ENCODE data around the gene MAST4. TPM values are rescaled to one million over a fixed set of nuclear protein-coding genes. Genes with fewer than 3 reads are reported as not detected.

MAST4 gene
- total and polyA plus RNA-seq, 4 donors: 17.1 to 34.6 (median 21.0) TPM

DNA sequence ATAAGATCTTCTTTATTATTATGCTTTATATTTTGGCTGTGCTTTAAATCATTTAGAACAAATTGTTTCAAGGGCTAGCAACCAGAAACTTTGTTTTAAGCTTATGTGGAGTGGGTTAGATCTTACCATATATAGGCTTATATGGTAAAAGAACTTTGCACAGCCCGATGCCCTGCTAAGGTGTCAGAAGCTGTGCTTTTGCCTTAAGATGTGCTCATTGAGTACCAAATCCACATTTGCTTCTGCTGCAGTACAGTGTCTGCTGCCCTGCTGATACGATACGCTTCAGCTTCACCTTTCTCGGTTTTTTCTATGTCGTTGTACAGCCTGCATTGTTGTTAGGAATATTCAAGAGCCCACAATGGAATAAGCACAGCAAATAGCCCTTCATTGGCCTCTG lies 565.6 kb downstream of the MAST4 start:
- H3K27me3 ChIP-seq (ENCODE audit: control insufficient read depth, insufficient read depth, low read length): no peaks in the 10 kb centered on the region
- no peak for DNase-seq (ENCODE audit: low read depth in 4 of 6, low spot score in 6 of 6)
- H3K27ac ChIP-seq (ENCODE audit: low read depth, low read length): no peak overlapping the region
- H3K4me3 ChIP-seq (ENCODE audit: low read depth, low read length): no peak overlapping the region
- peaks cover 18% of the 10 kb centered on the region for H3K4me1 ChIP-seq (ENCODE audit: control insufficient read depth, insufficient read depth, low read length)
- peaks cover 36% of the 10 kb centered on the region for H3K36me3 ChIP-seq (ENCODE audit: control insufficient read depth, insufficient read depth, low read length)
- no peaks in the 10 kb centered on the region for H3K9me3 ChIP-seq (ENCODE audit: control insufficient read depth, insufficient read depth, low read length)
- WGBS (ENCODE audit: insufficient coverage): 84% methylated on average over 5 of the region's 5 CpGs

GRCh38 chr5:67163231-67163756 lies 567.1 kb downstream of the MAST4 start:
- peaks cover 21% of the 10 kb centered on the region for H3K4me1 ChIP-seq (ENCODE audit: control insufficient read depth, insufficient read depth, low read length)
- H3K36me3 ChIP-seq (ENCODE audit: control insufficient read depth, insufficient read depth, low read length): peaks cover 37% of the 10 kb centered on the region

GRCh38 chr5:67163863-67164595 lies 567.8 kb downstream of the MAST4 start:
- Histone ChIP-seq H3K4me1 (ENCODE audit: control insufficient read depth, insufficient read depth, low read length) (peaks cover 21% of the 10 kb centered on the region), H3K27me3 (ENCODE audit: control insufficient read depth, insufficient read depth, low read length) (no peaks in the 10 kb centered on the region), H3K27ac (ENCODE audit: low read depth, low read length) (no peak overlapping the region), H3K4me3 (ENCODE audit: low read depth, low read length) (no peak overlapping the region), H3K36me3 (ENCODE audit: control insufficient read depth, insufficient read depth, low read length) (peaks cover 37% of the 10 kb centered on the region), H3K9me3 (ENCODE audit: control insufficient read depth, insufficient read depth, low read length) (no peaks in the 10 kb centered on the region)
- WGBS (ENCODE audit: insufficient coverage): 92% methylated on average over 30 of the region's 33 CpGs
- DNase-seq (ENCODE audit: low read depth in 4 of 6, low spot score in 6 of 6): no peak

More at GRCh38 chr5:67163231-67163756, 567.1 kb downstream of the MAST4 start:
- no peak overlapping the region for H3K27ac ChIP-seq (ENCODE audit: low read depth, low read length)
- no peak overlapping the region for H3K4me3 ChIP-seq (ENCODE audit: low read depth, low read length)
- 96% methylated on average over 43 of the region's 44 CpGs for WGBS (ENCODE audit: insufficient coverage)
- H3K9me3 ChIP-seq (ENCODE audit: control insufficient read depth, insufficient read depth, low read length): no peaks in the 10 kb centered on the region
- DNase-seq (ENCODE audit: low read depth in 4 of 6, low spot score in 6 of 6): no peak
- no peaks in the 10 kb centered on the region for H3K27me3 ChIP-seq (ENCODE audit: control insufficient read depth, insufficient read depth, low read length)

GRCh38 chr5:67164856-67165525 lies 568.8 kb downstream of the MAST4 start:
- no peak overlapping the region for H3K27ac ChIP-seq (ENCODE audit: low read depth, low read length)
- DNase-seq (ENCODE audit: low read depth in 4 of 6, low spot score in 6 of 6): no peak
- H3K4me1 ChIP-seq (ENCODE audit: control insufficient read depth, insufficient read depth, low read length): peaks cover 21% of the 10 kb centered on the region
- no peaks in the 10 kb centered on the region for H3K27me3 ChIP-seq (ENCODE audit: control insufficient read depth, insufficient read depth, low read length)
- no peak overlapping the region for H3K4me3 ChIP-seq (ENCODE audit: low read depth, low read length)
- no peaks in the 10 kb centered on the region for H3K9me3 ChIP-seq (ENCODE audit: control insufficient read depth, insufficient read depth, low read length)
- 97% methylated on average over 14 of the region's 17 CpGs for WGBS (ENCODE audit: insufficient coverage)
- H3K36me3 ChIP-seq (ENCODE audit: control insufficient read depth, insufficient read depth, low read length): peaks cover 37% of the 10 kb centered on the region

- peaks cover 37% of the 10 kb centered on the region for H3K36me3 ChIP-seq (ENCODE audit: control insufficient read depth, insufficient read depth, low read length)
These were observed 569.6 kb downstream of the MAST4 start for GRCh38 chr5:67165526-67166459.

DNA sequence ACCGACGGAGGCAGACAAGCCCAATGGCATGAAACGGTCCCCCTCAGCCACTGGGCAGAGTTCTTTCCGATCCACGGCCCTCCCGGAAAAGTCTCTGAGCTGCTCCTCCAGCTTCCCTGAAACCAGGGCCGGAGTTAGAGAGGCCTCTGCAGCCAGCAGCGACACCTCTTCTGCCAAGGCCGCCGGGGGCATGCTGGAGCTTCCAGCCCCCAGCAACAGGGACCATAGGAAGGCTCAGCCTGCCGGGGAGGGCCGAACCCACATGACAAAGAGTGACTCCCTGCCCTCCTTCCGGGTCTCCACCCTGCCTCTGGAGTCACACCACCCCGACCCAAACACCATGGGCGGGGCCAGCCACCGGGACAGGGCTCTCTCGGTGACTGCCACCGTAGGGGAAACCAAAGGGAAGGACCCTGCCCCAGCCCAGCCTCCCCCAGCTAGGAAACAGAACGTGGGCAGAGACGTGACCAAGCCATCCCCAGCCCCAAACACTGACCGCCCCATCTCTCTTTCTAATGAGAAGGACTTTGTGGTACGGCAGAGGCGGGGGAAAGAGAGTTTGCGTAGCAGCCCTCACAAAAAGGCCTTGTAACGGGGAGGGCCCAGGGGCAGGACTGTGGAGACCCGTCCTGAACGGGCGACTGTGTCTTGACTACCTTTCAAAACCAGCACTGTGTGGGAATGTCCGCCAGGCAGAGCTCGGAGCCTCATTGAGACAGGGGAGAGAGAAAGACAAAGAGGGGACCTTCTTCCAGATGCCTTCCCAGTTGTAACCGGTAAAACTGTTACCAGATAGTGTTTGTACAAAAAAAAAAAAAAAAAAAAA lies 570.5 kb downstream of the MAST4 start:
- WGBS (ENCODE audit: insufficient coverage): 39% methylated on average over 23 of the region's 31 CpGs
- Histone ChIP-seq H3K36me3 (ENCODE audit: control insufficient read depth, insufficient read depth, low read length) (peaks cover 37% of the 10 kb centered on the region), H3K27ac (ENCODE audit: low read depth, low read length) (peak overlapping the region; percentile 83), H3K27me3 (ENCODE audit: control insufficient read depth, insufficient read depth, low read length) (no peaks in the 10 kb centered on the region), H3K4me1 (ENCODE audit: control insufficient read depth, insufficient read depth, low read length) (peaks cover 21% of the 10 kb centered on the region), H3K4me3 (ENCODE audit: low read depth, low read length) (peak overlapping the region; percentile 27), H3K9me3 (ENCODE audit: control insufficient read depth, insufficient read depth, low read length) (no peaks in the 10 kb centered on the region)
- no peak for DNase-seq (ENCODE audit: low read depth in 4 of 6, low spot score in 6 of 6)

More at GRCh38 chr5:67165526-67166459, 569.6 kb downstream of the MAST4 start:
- 35% methylated on average over 30 of the region's 36 CpGs for WGBS (ENCODE audit: insufficient coverage)
- Histone ChIP-seq H3K27me3 (ENCODE audit: control insufficient read depth, insufficient read depth, low read length) (no peaks in the 10 kb centered on the region), H3K4me1 (ENCODE audit: control insufficient read depth, insufficient read depth, low read length) (peaks cover 21% of the 10 kb centered on the region), H3K4me3 (ENCODE audit: low read depth, low read length) (peak overlapping the region; percentile 27), H3K9me3 (ENCODE audit: control insufficient read depth, insufficient read depth, low read length) (no peaks in the 10 kb centered on the region), H3K27ac (ENCODE audit: low read depth, low read length) (peak overlapping the region; percentile 83)
- DNase-seq (ENCODE audit: low read depth in 4 of 6, low spot score in 6 of 6): peak in 5 of 6 donors; percentile 49 to 93 (median 78)

GRCh38 chr5:67168069-67168468 lies 571.9 kb downstream of the MAST4 start:
- no peak overlapping the region for H3K27ac ChIP-seq (ENCODE audit: low read depth, low read length)
- H3K4me3 ChIP-seq (ENCODE audit: low read depth, low read length): no peak overlapping the region
- peaks cover 35% of the 10 kb centered on the region for H3K36me3 ChIP-seq (ENCODE audit: control insufficient read depth, insufficient read depth, low read length)
- H3K9me3 ChIP-seq (ENCODE audit: control insufficient read depth, insufficient read depth, low read length): no peaks in the 10 kb centered on the region
- 100% methylated on average over 1 of the region's 4 CpGs for WGBS (ENCODE audit: insufficient coverage)
- no peaks in the 10 kb centered on the region for H3K27me3 ChIP-seq (ENCODE audit: control insufficient read depth, insufficient read depth, low read length)
- H3K4me1 ChIP-seq (ENCODE audit: control insufficient read depth, insufficient read depth, low read length): peaks cover 21% of the 10 kb centered on the region
- no peak for DNase-seq (ENCODE audit: low read depth in 4 of 6, low spot score in 6 of 6)

DNA sequence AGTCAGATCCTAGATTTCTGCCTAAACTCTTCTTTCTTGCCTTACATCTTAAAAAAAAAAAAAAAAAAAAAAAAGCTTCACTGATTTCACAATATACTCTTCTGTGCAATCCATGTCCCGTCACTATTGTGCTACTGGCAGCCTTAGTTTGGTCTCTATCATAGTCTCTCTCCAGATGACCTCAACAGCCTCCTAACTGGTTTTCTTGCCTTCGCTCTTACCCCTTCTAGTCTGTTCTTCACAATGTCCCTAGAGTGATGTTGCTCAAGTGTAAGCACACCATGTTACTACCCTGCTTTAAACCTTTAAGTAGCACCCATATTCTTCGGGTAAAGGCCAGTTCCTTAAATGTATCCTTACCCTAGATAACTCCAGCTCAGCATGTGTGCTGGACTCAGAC lies 574.6 kb downstream of the MAST4 start:
- Histone ChIP-seq H3K4me3 (ENCODE audit: low read depth, low read length) (no peak overlapping the region), H3K36me3 (ENCODE audit: control insufficient read depth, insufficient read depth, low read length) (peaks cover 8% of the 10 kb centered on the region), H3K9me3 (ENCODE audit: control insufficient read depth, insufficient read depth, low read length) (no peaks in the 10 kb centered on the region), H3K27ac (ENCODE audit: low read depth, low read length) (no peak overlapping the region), H3K27me3 (ENCODE audit: control insufficient read depth, insufficient read depth, low read length) (no peaks in the 10 kb centered on the region), H3K4me1 (ENCODE audit: control insufficient read depth, insufficient read depth, low read length) (peaks cover 12% of the 10 kb centered on the region)
- 96% methylated on average over 3 of the region's 3 CpGs for WGBS (ENCODE audit: insufficient coverage)
- DNase-seq (ENCODE audit: low read depth in 4 of 6, low spot score in 6 of 6): no peak
